Endothelial cell of umbilical vein (primary cell): Measurements from ENCODE around the gene GALNT9. TPM values are rescaled to one million over a fixed set of nuclear protein-coding genes. Genes with fewer than 3 reads are reported as not detected.

Source experiments
- BruUV-seq: library from RNA; stranded (reverse); fragments of 400-500 nt; replicated peaks from 2 replicates; lab custom pipeline; 2021; lab: Mats Ljungman, UMichigan
- CTCF ChIA-PET: fragments of 300-600, 350-600 bp; sonication (Branson Sonifier 250); formaldehyde crosslinking; loops from one replicate; lab custom pipeline; 2021; ENCODE audit warnings: antibody characterized with exemption, inconsistent platforms; lab: Charles Lee
- POLR2A ChIA-PET: fragments of 300-600, 350-600 bp; sonication (Branson Sonifier 250); formaldehyde crosslinking; loops from one replicate; lab custom pipeline; 2021; ENCODE audit warnings: antibody characterized with exemption, inconsistent platforms; lab: Charles Lee
- DNase-seq: peaks from one replicate; pipeline ENCODE4 v3.0.0-alpha.2; 2011; ENCODE audit warnings: low read depth, low spot score
- FAIRE-seq: peaks from 2 replicates; lab custom pipeline; 2011; peaks lifted over from hg19 to GRCh38; lab: Jason Lieb, UNC
- H2AFZ ChIP-seq: 2 replicates; pipeline ENCODE4 v1.6.0; 2012; ENCODE audit warnings: low read depth, low read length, control low read depth, inconsistent platforms
- H3K27ac ChIP-seq: 2 replicates; pipeline ENCODE4 v1.5.1; 2011; ENCODE audit warnings: low read depth, mild to moderate bottlenecking, control low read depth, low read length, moderate library complexity; ENCODE audit not compliant: insufficient read depth
- H3K27me3 ChIP-seq, 2 experiments: 2 replicates each; pipeline versions ENCODE4 v1.6.0 to v1.6.1; 2011; ENCODE audit warnings: low read length in 2 of 2, mixed read lengths in 1 of 2; ENCODE audit not compliant: control insufficient read depth in 2 of 2, insufficient read depth in 2 of 2
- H3K36me3 ChIP-seq, 2 experiments: 2 replicates in 1 of 2; 3 replicates in 1 of 2; pipeline ENCODE4 v1.5.1; 2011; ENCODE audit warnings: low read length in 2 of 2, mild to moderate bottlenecking in 1 of 2, moderate library complexity in 1 of 2; ENCODE audit not compliant: control insufficient read depth in 2 of 2, insufficient read depth in 2 of 2; ENCODE audit errors: extremely low read depth in 1 of 2
- H3K4me1 ChIP-seq: 3 replicates; pipeline ENCODE4 v1.5.1; 2011; ENCODE audit warnings: mild to moderate bottlenecking, low read length; ENCODE audit not compliant: control insufficient read depth, insufficient read depth; ENCODE audit errors: extremely low read depth
- H3K4me2 ChIP-seq: 2 replicates; pipeline ENCODE4 v1.6.1; 2011; ENCODE audit warnings: low read length, control low read depth, mixed read lengths; ENCODE audit not compliant: insufficient read depth
- H3K4me3 ChIP-seq, 3 experiments: fragments of 200-600 bp in 1 of 3; sonication (generic), shearing (Covaris generic) in 1 of 3; replicated peaks in 1 of 3; 2 replicates each; pipeline ENCODE4 v1.5.1; 2011 to 2016; ENCODE audit warnings: control low read depth in 3 of 3, low read length in 3 of 3, mild to moderate bottlenecking in 2 of 3, inconsistent platforms in 1 of 3, low read depth in 1 of 3, moderate library complexity in 1 of 3; ENCODE audit not compliant: insufficient read depth in 1 of 3
- H3K79me2 ChIP-seq: 2 replicates; pipeline ENCODE4 v1.6.0; 2012; ENCODE audit warnings: low read length, inconsistent platforms; ENCODE audit not compliant: control insufficient read depth, insufficient read depth
- H3K9ac ChIP-seq: replicated peaks from 2 replicates; pipeline ENCODE3; 2011; ENCODE audit warnings: low read length, control low read depth; ENCODE audit not compliant: insufficient read depth; ENCODE audit errors: extremely low read depth
- H3K9me1 ChIP-seq: replicated peaks from 3 replicates; pipeline ENCODE4 v1.6.0; 2011; ENCODE audit warnings: mild to moderate bottlenecking, low read length; ENCODE audit not compliant: control insufficient read depth, insufficient read depth; ENCODE audit errors: extremely low read depth
- H3K9me3 ChIP-seq: replicated peaks from 2 replicates; pipeline ENCODE4 v1.5.1; 2012; ENCODE audit warnings: low read length, inconsistent platforms; ENCODE audit not compliant: control insufficient read depth, insufficient read depth
- H4K20me1 ChIP-seq: replicated peaks from 2 replicates; pipeline ENCODE3; 2011; ENCODE audit warnings: mild to moderate bottlenecking, low read length; ENCODE audit not compliant: control insufficient read depth, insufficient read depth; ENCODE audit errors: extremely low read depth
- EZH2 ChIP-seq: IDR thresholded peaks from 2 replicates; pipeline ENCODE4 v1.6.1; 2012; ENCODE audit warnings: borderline replicate concordance, low read depth, mild to moderate bottlenecking, moderate library complexity, low read length, inconsistent platforms; ENCODE audit not compliant: severe bottlenecking
- FOS ChIP-seq: IDR thresholded peaks from 2 replicates; pipeline ENCODE4 v1.6.1; 2011; ENCODE audit warnings: mild to moderate bottlenecking, low read length, moderate library complexity, borderline replicate concordance; ENCODE audit not compliant: insufficient read depth
- GATA2 ChIP-seq: IDR thresholded peaks from 2 replicates; pipeline ENCODE4 v1.7.0; 2011; ENCODE audit warnings: low read depth, mild to moderate bottlenecking, moderate library complexity, mixed read lengths, low read length; ENCODE audit not compliant: insufficient read length, insufficient read depth
- JUN ChIP-seq: IDR thresholded peaks from 2 replicates; pipeline ENCODE4 v1.6.1; 2011; ENCODE audit warnings: borderline replicate concordance, low read depth; ENCODE audit not compliant: insufficient read length, insufficient read depth
- MYC ChIP-seq: IDR thresholded peaks from one replicate; pipeline ENCODE4 v1.6.1; 2011; ENCODE audit warnings: mild to moderate bottlenecking, low read depth, low read length
- POLR2A ChIP-seq: IDR thresholded peaks from 2 replicates; pipeline ENCODE4 v1.6.1; 2012; ENCODE audit warnings: low read depth, mild to moderate bottlenecking, control low read depth, low read length
- POLR2AphosphoS5 ChIP-seq: IDR thresholded peaks from 2 replicates; pipeline ENCODE4 v1.6.1; 2012; ENCODE audit warnings: low read depth, mild to moderate bottlenecking, control low read depth, low read length, moderate library complexity; ENCODE audit not compliant: insufficient read depth
- dilution Hi-C: fragments of 300-500 bp; cut with MboI; formaldehyde crosslinking; loops from one replicate; pipeline ENCODE4 v1.15.0; 2019; ENCODE audit warnings: low sequenced_read_pairs; ENCODE audit not compliant: extremely low pct_ligation_motif_present
- intact Hi-C: fragments of 100-400 bp; cut with micrococcal nuclease; formaldehyde crosslinking; loops from one replicate; pipeline ENCODE4 v1.10.0; 2022
- polyA plus RNA-seq, 4 experiments: library from polyadenylated mRNA; depleted of rRNA in 3 of 4; stranded (reverse) in 3 of 4; unstranded in 1 of 4; fragments of >200 nt; gene quantifications; 2 replicates each; pipeline versions ENCODE4 v1.2.1 to v1.2.3, GENCODE V29; 2011 to 2012; ENCODE audit warnings: missing spikeins in 1 of 4
- total RNA-seq: library from RNA; stranded (reverse); gene quantifications from 2 replicates; pipeline ENCODE4 v1.2.3, GENCODE V29; 2021
- TF ChIP-seq, protein P1 (sequence below): IDR thresholded peaks from 2 replicates; pipeline ENCODE4 v1.6.1; 2011; ENCODE audit not compliant: insufficient read depth, insufficient read length
- TF ChIP-seq, protein P2 (sequence below), 2 donors: IDR thresholded peaks; 1 replicate in 1 of 2; 2 replicates in 1 of 2; pipeline ENCODE4 v1.5.1; 2011; ENCODE audit warnings: low read length in 2 of 2, mild to moderate bottlenecking in 2 of 2, moderate library complexity in 2 of 2, control low read depth in 1 of 2, inconsistent platforms in 1 of 2, low read depth in 1 of 2; ENCODE audit not compliant: insufficient read depth in 1 of 2; ENCODE audit errors: extremely low read depth in 1 of 2

The GALNT9 gene
- total and polyA plus RNA-seq, 2 donors (not counting 3 experiments of a cell fraction or from before 2014, with no cell fraction given) = 0.14 to 0.73 TPM

- H3K27me3 ChIP-seq = peaks cover 0 to 5% of the 10 kb centered on the region in 2 experiments
- H2AFZ ChIP-seq = no peak overlapping the region
- intact Hi-C loops = no loop called here
- dilution Hi-C loops = no loop called here
- no peak overlapping the region for H3K9ac ChIP-seq
- H3K4me3 ChIP-seq = no peak overlapping the region
- H3K4me1 ChIP-seq = peaks cover 8% of the 10 kb centered on the region
- no peaks in the 10 kb centered on the region for H3K79me2 ChIP-seq
- DNase-seq = no peak
- ChIA-PET CTCF (no interaction called here), POLR2A (no interaction called here)
- no TSS peak for BruUV-seq
- no peaks in the 10 kb centered on the region for H3K9me1 ChIP-seq
- no peak for FAIRE-seq
- H3K36me3 ChIP-seq = no peaks in the 10 kb centered on the region
- H3K27ac ChIP-seq = no peak overlapping the region
- TF ChIP-seq MYC (no peak), FOS (no peak), JUN (no peak), GATA2 (no peak), POLR2AphosphoS5 (no peak), EZH2 (no peak), POLR2A (no peak)
- TF ChIP-seq, protein P1, sequence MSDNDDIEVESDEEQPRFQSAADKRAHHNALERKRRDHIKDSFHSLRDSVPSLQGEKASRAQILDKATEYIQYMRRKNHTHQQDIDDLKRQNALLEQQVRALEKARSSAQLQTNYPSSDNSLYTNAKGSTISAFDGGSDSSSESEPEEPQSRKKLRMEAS = no peak
- TF ChIP-seq, protein P2, sequence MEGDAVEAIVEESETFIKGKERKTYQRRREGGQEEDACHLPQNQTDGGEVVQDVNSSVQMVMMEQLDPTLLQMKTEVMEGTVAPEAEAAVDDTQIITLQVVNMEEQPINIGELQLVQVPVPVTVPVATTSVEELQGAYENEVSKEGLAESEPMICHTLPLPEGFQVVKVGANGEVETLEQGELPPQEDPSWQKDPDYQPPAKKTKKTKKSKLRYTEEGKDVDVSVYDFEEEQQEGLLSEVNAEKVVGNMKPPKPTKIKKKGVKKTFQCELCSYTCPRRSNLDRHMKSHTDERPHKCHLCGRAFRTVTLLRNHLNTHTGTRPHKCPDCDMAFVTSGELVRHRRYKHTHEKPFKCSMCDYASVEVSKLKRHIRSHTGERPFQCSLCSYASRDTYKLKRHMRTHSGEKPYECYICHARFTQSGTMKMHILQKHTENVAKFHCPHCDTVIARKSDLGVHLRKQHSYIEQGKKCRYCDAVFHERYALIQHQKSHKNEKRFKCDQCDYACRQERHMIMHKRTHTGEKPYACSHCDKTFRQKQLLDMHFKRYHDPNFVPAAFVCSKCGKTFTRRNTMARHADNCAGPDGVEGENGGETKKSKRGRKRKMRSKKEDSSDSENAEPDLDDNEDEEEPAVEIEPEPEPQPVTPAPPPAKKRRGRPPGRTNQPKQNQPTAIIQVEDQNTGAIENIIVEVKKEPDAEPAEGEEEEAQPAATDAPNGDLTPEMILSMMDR (IDR thresholded peaks at IDR 0.05; ENCODE audit: extremely low read depth in 1 of 2, insufficient read depth in 1 of 2, low read depth in 1 of 2, low read length in 2 of 2) = no peak
- no peak overlapping the region for H3K4me2 ChIP-seq
- no peaks in the 10 kb centered on the region for H4K20me1 ChIP-seq
- H3K9me3 ChIP-seq = no peaks in the 10 kb centered on the region
Measured at GRCh38 chr12:132186857-132187620, 142.3 kb downstream of the GALNT9 start.
